Measurements from ENCODE around the gene LHB. TPM values are rescaled to one million over a fixed set of nuclear protein-coding genes. Genes with fewer than 3 reads are reported as not detected.
"Not testable (repeated sequence)": the region's sequence is repeated elsewhere in the genome, so short reads cannot be mapped to it uniquely, and the experiment has no call there.

Gene LHB
- total RNA-seq, 4 donors from 2014 or later, result 1.9 TPM; not detected in 3

- no peak overlapping the region for H3K4me3 ChIP-seq
- H3K27me3 ChIP-seq, result no peaks in the 10 kb centered on the region
- in situ Hi-C loops (cut with MboI; ENCODE audit: low sequenced_read_pairs in 4 of 4), result no loop called here
- intact Hi-C loops (cut with DNase I; ENCODE audit: low total_unique reads), result no loop called here
- no peak overlapping the region for H3K27ac ChIP-seq
- TF ChIP-seq POLR2A (IDR thresholded peaks at IDR 0.05), result no peak
- no peak for TF ChIP-seq CTCF (IDR thresholded peaks at IDR 0.05 in 4 of 5, conservative IDR thresholded peaks at IDR 0.05 in 1 of 5)
- H3K4me1 ChIP-seq, result no peaks in the 10 kb centered on the region
- H3K36me3 ChIP-seq, result no peaks in the 10 kb centered on the region
- DNase-seq, result no peak
- H3K9me3 ChIP-seq, result no peaks in the 10 kb centered on the region
- ATAC-seq, result no peak
Observed at GRCh38 chr19:49042177-49042576, 25.3 kb upstream of the LHB start.

GRCh38 chr19:49039736-49040135, 22.8 kb upstream of the LHB start:
- H3K9me3 ChIP-seq; H3K4me3 ChIP-seq; DNase-seq; H3K4me1 ChIP-seq; H3K27ac ChIP-seq; in situ Hi-C loops (cut with MboI; ENCODE audit: low sequenced_read_pairs in 4 of 4); intact Hi-C loops (cut with DNase I; ENCODE audit: low total_unique reads); H3K36me3 ChIP-seq; H3K27me3 ChIP-seq; ATAC-seq: not testable (repeated sequence)

GRCh38 chr19:49038557-49039276, 21.8 kb upstream of the LHB start:
- in situ Hi-C loops (cut with MboI; ENCODE audit: low sequenced_read_pairs in 4 of 4); intact Hi-C loops (cut with DNase I; ENCODE audit: low total_unique reads): not testable (repeated sequence)

GRCh38 chr19:49038111-49038510, 21.2 kb upstream of the LHB start:
- in situ Hi-C loops (cut with MboI; ENCODE audit: low sequenced_read_pairs in 4 of 4); H3K4me1 ChIP-seq; intact Hi-C loops (cut with DNase I; ENCODE audit: low total_unique reads); H3K4me3 ChIP-seq; H3K36me3 ChIP-seq; H3K27ac ChIP-seq; ATAC-seq; DNase-seq; H3K27me3 ChIP-seq; H3K9me3 ChIP-seq: not testable (repeated sequence)

More at GRCh38 chr19:49038557-49039276, 21.8 kb upstream of the LHB start:
- not testable (repeated sequence) for H3K4me1 ChIP-seq, ATAC-seq, H3K27ac ChIP-seq, H3K27me3 ChIP-seq, DNase-seq, H3K36me3 ChIP-seq, H3K9me3 ChIP-seq, H3K4me3 ChIP-seq

- intact Hi-C loops (cut with DNase I; ENCODE audit: low total_unique reads); DNase-seq; H3K27ac ChIP-seq; H3K36me3 ChIP-seq; H3K4me1 ChIP-seq; H3K27me3 ChIP-seq; in situ Hi-C loops (cut with MboI; ENCODE audit: low sequenced_read_pairs in 4 of 4); H3K4me3 ChIP-seq; H3K9me3 ChIP-seq: not testable (repeated sequence)
- peak in 3 of 5 experiments; percentile 46 to 54 (median 47) for TF ChIP-seq CTCF (IDR thresholded peaks at IDR 0.05 in 4 of 5, conservative IDR thresholded peaks at IDR 0.05 in 1 of 5)
- peak in 1 of 2 donors; percentile 39 for ATAC-seq
Observed at GRCh38 chr19:49036815-49037214, 19.9 kb upstream of the LHB start, which contains the start of gene CGB1. Gene CGB1 (minus strand): TSS chr19:49036895. CDS start chr19:49036711, 184 bp downstream.

- H3K4me1 ChIP-seq; H3K27me3 ChIP-seq; in situ Hi-C loops (cut with MboI; ENCODE audit: low sequenced_read_pairs in 4 of 4); H3K4me3 ChIP-seq; ATAC-seq; H3K27ac ChIP-seq; H3K9me3 ChIP-seq; intact Hi-C loops (cut with DNase I; ENCODE audit: low total_unique reads); H3K36me3 ChIP-seq; DNase-seq: not testable (repeated sequence)
- peak in 3 of 5 experiments; percentile 20 to 39 (median 37) for TF ChIP-seq CTCF (IDR thresholded peaks at IDR 0.05 in 4 of 5, conservative IDR thresholded peaks at IDR 0.05 in 1 of 5)
Observed at GRCh38 chr19:49031642-49032301, 14.9 kb upstream of the LHB start, which contains the start of gene CGB2. Gene CGB2 (plus strand): TSS chr19:49031890. CDS start chr19:49032096, 206 bp downstream.

- H3K27me3 ChIP-seq; in situ Hi-C loops (cut with MboI; ENCODE audit: low sequenced_read_pairs in 4 of 4); DNase-seq; H3K27ac ChIP-seq; H3K4me3 ChIP-seq; H3K36me3 ChIP-seq; H3K9me3 ChIP-seq; ATAC-seq; H3K4me1 ChIP-seq; intact Hi-C loops (cut with DNase I; ENCODE audit: low total_unique reads): not testable (repeated sequence)
Observed at GRCh38 chr19:49030323-49030722, 13.4 kb upstream of the LHB start.

GRCh38 chr19:49029749-49030148, 12.9 kb upstream of the LHB start:
- ATAC-seq; DNase-seq; H3K36me3 ChIP-seq; H3K4me1 ChIP-seq; in situ Hi-C loops (cut with MboI; ENCODE audit: low sequenced_read_pairs in 4 of 4); H3K27ac ChIP-seq; H3K27me3 ChIP-seq; H3K4me3 ChIP-seq; intact Hi-C loops (cut with DNase I; ENCODE audit: low total_unique reads); H3K9me3 ChIP-seq: not testable (repeated sequence)

GRCh38 chr19:49028686-49029085, 11.8 kb upstream of the LHB start:
- intact Hi-C loops (cut with DNase I; ENCODE audit: low total_unique reads); H3K9me3 ChIP-seq; H3K27me3 ChIP-seq; in situ Hi-C loops (cut with MboI; ENCODE audit: low sequenced_read_pairs in 4 of 4); H3K36me3 ChIP-seq; ATAC-seq; H3K27ac ChIP-seq; DNase-seq; H3K4me3 ChIP-seq; H3K4me1 ChIP-seq: not testable (repeated sequence)
